SK-N-MC (cell line): ENCODE results near the gene TNIK.

Source experiments
- EZH2 ChIP-seq: fragments of 200-600 bp; sonication (generic); IDR thresholded peaks from one replicate; pipeline ENCODE4 v1.6.1; 2017; ENCODE audit warnings: antibody characterized with exemption
- POLR2AphosphoS5 ChIP-seq: IDR thresholded peaks from 2 replicates; pipeline ENCODE4 v1.6.1; 2012; ENCODE audit warnings: mild to moderate bottlenecking, low read depth, low read length, borderline replicate concordance

DNA sequence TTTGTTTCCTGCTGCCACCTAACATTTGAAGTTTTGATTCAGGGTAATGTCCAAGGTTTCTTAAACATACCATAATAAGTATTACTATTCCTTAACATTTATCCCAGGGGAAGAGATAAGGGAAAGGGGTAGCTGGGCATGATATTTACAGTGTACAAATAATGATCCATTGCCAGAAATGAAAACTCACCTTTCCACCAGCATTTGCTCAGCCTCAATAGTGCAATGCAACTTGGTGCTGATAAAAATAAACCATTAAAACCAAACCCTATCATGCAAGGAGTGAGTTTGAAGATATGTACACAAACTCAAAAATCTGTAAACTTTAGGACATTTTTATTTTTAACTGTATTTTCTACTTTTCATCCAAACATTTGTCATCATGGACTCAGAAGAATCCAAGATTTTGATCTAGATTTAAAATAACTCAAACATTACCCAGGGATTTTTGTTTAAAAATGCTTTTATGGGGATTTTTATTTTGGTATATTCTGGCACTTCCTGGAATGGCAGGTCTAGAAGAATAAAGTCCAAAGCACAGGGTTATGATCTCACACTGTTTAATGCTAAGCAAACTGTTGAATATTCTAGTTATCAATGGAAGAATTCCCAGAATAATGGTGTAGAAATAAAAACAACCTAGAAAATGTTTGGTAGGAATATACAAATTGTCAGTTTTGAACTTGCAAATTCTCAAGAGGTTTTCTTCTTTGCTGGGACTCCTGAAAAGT lies 401.2 kb downstream of the TNIK start:
- TF ChIP-seq POLR2AphosphoS5 (no peak), EZH2 (no peak)
